Measurements from ENCODE around the gene TTLL11. TPM values are rescaled to one million over a fixed set of nuclear protein-coding genes. Genes with fewer than 3 reads are reported as not detected.

The TTLL11 gene
- total RNA-seq, 1 experiment from 2014 or later: 7.0 TPM

GRCh38 chr9:122116448-122117173, 23.5 kb upstream of the TTLL11 start:
- Histone ChIP-seq H3K79me2 (ENCODE audit: low read length) (no peaks in the 10 kb centered on the region), H2AFZ (ENCODE audit: low read length) (no peak overlapping the region), H4K20me1 (ENCODE audit: low read length) (no peaks in the 10 kb centered on the region), H3K9ac (ENCODE audit: low read length) (no peak overlapping the region), H3K27me3 (ENCODE audit: low read length) (no peaks in the 10 kb centered on the region), H3K9me3 (ENCODE audit: low read length) (no peaks in the 10 kb centered on the region), H3K36me3 (ENCODE audit: low read depth, low read length) (no peaks in the 10 kb centered on the region), H3K27ac (ENCODE audit: low read length) (no peak overlapping the region), H3F3A (ENCODE audit: low read length, unreplicated experiment) (no peaks in the 10 kb centered on the region), H3K4me1 (ENCODE audit: insufficient read depth, low read length) (peaks cover 6% of the 10 kb centered on the region; the same call in 1 of the 2 replicates), H3K9me2 (replicated peaks; ENCODE audit: low read length) (no peaks in the 10 kb centered on the region), H3K4me3 (ENCODE audit: low read length) (no peak overlapping the region), H3K4me2 (ENCODE audit: low read length) (no peak overlapping the region)
- BruUV-seq (replicated peaks): no TSS peak
- ChIA-PET CTCF (no interaction called here), POLR2A (ENCODE audit: unreplicated experiment) (no interaction called here)
- ATAC-seq: no peak
- no peak for DNase-seq
- TF ChIP-seq EZH2 (IDR thresholded peaks at IDR 0.05; ENCODE audit: low read length, unreplicated experiment) (no peak), EZH2phosphoT487 (IDR thresholded peaks at IDR 0.05; ENCODE audit: borderline replicate concordance, low read length) (no peak), CTCF (conservative IDR thresholded peaks at IDR 0.05; ENCODE audit: low read depth, low read length) (no peak)
- intact Hi-C loops (cut with micrococcal nuclease): no loop called here

- TF ChIP-seq EZH2phosphoT487 (IDR thresholded peaks at IDR 0.05; ENCODE audit: borderline replicate concordance, low read length) (no peak), EZH2 (IDR thresholded peaks at IDR 0.05; ENCODE audit: low read length, unreplicated experiment) (no peak), CTCF (conservative IDR thresholded peaks at IDR 0.05; ENCODE audit: low read depth, low read length) (no peak)
- no peak overlapping the region for H2AFZ ChIP-seq (ENCODE audit: low read length)
- no peaks in the 10 kb centered on the region for H4K20me1 ChIP-seq (ENCODE audit: low read length)
- no peak overlapping the region for H3K4me2 ChIP-seq (ENCODE audit: low read length)
- H3K79me2 ChIP-seq (ENCODE audit: low read length): no peaks in the 10 kb centered on the region
- no peak overlapping the region for H3K4me3 ChIP-seq (ENCODE audit: low read length)
- H3K36me3 ChIP-seq (ENCODE audit: low read depth, low read length): no peaks in the 10 kb centered on the region
- DNase-seq (no peak), ATAC-seq (no peak)
- H3K27me3 ChIP-seq (ENCODE audit: low read length): no peaks in the 10 kb centered on the region
- no peak overlapping the region for H3K9ac ChIP-seq (ENCODE audit: low read length)
- ChIA-PET POLR2A (ENCODE audit: unreplicated experiment) (no interaction called here), CTCF (no interaction called here)
- no peak overlapping the region for H3K27ac ChIP-seq (ENCODE audit: low read length)
- H3K9me2 ChIP-seq (replicated peaks; ENCODE audit: low read length): no peaks in the 10 kb centered on the region
- H3F3A ChIP-seq (ENCODE audit: low read length, unreplicated experiment): no peaks in the 10 kb centered on the region
- intact Hi-C loops (cut with micrococcal nuclease): no loop called here
- no TSS peak for BruUV-seq (replicated peaks)
- no peaks in the 10 kb centered on the region for H3K9me3 ChIP-seq (ENCODE audit: low read length)
- H3K4me1 ChIP-seq (ENCODE audit: insufficient read depth, low read length): peaks cover 6% of the 10 kb centered on the region; the same call in 1 of the 2 replicates
Measured at GRCh38 chr9:122116040-122116439, 22.9 kb upstream of the TTLL11 start.
